HG02623 (cell line): ENCODE measurements around the gene CD69.

ENCODE experiments used
- ATAC-seq: cut with Tn5 transposase; IDR thresholded peaks from one replicate; pipeline ENCODE4 v1.9.1; 2021; ENCODE audit warnings: moderate library complexity; ENCODE audit not compliant: unreplicated experiment

The CD69 gene

DNA sequence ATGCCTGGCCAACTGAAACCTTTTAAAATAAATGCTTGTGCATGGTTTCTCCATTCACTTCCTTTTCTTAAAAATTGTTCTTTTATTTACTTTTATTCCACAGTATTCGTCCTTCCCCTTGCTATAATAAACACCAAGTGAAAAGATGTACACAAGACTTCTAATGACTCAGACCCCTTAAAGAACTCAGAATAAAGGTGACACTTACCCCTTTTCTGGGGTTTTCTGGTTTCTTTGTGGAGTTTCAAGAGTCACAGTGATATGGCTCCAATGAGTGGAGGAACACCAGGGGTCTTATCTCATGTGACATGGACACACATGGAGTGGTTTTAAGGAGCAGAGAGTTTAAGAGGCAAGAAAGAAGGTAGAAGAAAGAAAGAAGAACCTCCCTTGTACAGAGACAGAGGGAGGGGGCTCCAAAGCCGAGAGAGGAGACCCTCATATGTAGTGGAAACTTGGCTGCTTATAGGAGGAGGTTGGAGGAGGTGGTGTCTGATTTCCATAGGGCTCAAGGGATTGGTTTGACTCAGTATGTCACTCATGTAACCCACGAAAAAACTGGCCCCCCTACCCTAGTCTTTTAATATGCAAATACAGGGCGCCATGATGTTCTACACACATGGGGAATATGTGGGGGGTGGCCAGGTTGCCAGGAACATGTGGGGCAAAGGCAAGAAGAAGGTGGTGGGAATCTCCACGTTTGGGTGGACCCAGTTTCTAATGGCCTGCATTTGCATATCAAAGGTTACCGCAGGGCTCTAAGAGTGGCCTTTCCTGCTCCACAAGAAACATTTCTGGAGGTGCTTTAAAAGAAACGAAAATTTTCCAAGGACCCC lies 22.1 kb upstream of the CD69 start:
- no peak for ATAC-seq

DNA sequence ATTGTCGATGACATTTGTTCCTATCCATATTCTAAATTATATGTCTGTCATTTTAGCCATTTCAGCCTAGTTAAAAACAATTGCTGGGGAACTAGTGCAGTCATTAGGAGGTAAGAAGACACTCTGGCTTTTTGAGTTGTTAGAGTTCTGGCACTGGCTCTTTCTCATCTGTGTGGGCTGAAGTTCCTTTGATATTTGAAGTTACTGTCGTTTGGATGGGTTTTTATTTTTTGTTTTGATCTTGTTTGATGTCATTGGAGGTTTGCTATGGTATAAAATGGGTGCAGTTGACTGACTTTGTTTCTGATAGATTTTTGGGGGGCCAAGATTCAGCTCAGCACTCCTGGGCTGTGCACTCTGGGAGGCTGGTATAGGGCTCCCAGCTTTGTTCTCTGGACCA lies 20.7 kb upstream of the CD69 start:
- ATAC-seq, result no peak

DNA sequence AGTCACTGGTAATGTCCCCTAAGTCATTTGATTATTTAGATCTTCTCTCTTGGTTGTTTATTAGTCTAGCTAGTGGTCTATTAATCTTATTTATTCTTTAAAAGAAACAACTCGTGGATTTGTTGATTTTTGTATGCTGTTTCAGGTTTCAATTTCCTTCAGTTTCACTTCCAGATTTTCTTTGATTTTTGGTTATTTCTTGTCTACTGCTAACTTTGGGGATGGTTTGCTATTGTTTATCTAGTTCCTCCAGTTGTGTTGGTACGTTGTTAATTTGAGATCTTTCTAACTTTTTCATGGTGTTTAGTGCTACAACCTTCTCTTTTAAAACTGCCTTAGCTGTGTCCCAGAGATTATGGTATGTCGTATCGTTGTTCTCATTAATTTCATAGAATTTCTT lies 18.5 kb upstream of the CD69 start:
- ATAC-seq, result no peak

DNA sequence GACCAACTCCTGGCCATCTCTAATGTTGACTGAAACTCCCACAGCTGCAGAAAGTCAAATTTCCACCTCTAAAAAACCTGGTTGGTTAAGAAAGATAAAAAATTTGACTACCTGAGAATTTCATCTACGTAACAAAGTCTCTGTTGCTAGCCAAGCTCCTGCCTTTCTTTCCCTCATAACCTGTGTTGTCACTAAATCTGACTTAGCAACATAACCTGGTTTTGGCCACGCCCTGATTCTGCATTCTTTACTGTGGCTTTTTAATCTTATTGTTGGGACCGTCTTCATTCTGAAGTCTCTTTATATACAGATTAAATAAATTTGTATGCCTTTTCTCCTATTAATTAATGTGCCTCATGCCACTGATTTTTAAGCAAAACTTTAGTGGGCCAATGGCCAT lies 16.1 kb upstream of the CD69 start:
- no peak for ATAC-seq

DNA sequence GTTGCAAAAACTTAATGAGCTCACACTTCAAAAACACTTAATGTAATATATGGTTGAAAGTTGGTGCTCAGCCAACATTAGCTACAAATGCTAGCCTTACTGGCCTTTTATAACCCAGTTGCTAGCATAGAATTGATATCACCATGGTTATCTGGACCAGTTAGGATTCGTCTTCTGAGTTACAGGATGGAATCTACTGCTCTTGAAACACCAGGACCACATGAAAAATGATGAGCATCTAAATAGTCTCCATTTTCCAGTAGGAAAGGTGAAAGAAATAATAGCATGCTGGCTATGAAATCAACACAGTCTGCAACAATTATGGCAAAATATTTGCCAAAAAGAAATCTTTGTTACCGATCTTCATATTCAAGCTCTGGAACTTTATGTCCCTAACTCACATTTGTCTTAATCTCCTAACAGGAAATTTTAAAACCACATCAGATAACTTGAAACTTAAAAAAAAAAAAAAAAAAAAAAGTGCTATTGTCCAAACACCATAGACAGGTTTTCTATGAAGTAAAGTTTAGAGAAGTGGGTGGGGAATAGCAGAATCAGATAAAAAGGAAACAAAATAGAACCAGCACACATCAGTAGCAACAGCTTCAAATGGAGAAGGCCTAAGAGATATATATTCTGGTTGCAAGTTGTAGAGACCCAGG lies 12.6 kb upstream of the CD69 start:
- no peak for ATAC-seq

DNA sequence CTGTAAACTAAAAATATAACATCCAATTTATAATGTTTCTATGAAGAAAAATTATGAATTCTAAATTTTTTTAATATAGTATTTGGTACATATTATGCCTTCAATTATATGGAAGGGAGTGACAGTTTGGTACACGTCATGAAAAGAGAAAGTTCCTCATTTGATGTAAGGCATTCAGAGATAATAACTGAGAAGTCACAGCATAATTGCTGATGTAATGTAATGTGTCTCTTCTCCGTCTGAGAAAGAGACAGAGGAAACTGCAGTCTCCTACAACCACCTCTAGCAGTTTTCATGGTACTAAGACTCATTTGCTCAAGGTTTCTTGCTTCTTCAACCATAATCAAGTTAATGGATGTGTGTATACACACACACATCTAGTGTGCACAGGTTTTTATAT lies 2.3 kb upstream of the CD69 start:
- ATAC-seq, result no peak

DNA sequence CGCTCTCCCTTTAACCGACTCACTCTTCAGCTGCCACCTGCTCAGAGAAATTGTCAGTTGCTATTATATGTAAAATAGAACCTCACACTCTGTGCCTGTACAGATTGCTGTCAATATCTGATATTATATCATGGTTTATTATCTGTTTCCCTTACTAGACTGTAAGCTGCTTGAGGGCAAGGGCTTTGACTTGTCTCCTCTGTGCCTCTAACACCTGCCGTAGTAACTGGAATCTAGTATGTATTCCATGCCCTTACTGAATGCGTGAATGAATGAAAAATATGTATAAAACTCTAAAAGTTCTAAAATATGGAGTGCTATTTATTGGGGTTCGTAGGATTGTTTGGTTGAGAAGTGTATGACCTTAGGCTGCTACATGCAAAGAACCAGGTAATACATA lies 1.7 kb upstream of the CD69 start:
- no peak for ATAC-seq

DNA sequence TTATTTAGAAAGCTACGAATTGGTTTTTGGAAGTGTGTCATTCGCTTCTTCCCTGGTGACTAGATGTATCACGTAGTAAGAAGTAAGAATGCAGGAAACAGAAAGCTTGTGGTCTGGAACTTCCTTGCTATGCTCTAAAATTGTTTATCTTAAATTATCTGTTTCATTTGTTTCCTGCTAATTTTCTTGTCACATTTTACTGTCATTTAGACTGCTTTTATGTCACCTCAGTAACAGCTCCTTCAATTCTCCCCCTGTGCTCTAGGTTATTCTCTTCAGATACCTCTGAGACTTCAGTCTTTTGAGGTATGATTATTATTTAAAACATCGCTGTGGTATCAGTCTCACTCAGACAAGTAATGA lies 699 bp upstream of the CD69 start:
- ATAC-seq, result no peak

DNA sequence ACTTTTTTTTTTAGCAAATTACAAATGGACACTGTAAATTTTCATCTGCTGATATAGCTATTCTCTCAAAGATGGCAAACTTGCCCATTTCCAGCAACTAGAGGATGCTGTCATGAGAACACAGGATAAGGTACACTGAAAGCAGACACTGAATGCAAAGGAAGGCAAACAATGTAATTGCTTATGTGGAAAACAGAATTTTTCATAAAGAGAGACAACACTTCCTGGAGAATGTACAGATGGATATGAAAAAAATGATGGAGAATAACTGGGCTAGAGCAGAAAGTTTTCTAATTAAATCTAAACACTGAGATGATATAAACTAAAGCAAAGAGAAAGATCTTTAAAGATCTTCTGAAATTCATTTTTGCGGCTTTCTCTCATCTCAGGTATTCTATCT lies 581 bp downstream of the CD69 start:
- ATAC-seq, result no peak

DNA sequence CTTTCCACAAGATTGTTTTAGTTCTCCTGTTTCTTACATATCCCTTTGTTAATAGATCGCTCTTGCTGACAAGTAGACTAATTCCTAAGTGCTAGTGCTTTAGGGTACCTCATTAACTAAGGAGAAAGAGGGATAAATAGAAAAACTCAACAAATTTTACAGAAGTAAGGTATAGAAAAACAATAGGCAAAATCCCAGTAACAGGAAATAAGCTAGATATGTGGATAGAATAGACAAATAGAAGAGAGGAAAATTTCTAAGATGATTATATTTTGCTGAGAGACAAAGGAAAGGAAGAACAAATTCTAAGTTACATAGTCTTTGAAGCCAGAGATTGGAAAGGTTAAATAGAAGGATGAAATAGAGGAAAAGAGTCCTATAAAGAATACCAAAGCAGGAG lies 1.0 kb downstream of the CD69 start:
- ATAC-seq, result no peak

DNA sequence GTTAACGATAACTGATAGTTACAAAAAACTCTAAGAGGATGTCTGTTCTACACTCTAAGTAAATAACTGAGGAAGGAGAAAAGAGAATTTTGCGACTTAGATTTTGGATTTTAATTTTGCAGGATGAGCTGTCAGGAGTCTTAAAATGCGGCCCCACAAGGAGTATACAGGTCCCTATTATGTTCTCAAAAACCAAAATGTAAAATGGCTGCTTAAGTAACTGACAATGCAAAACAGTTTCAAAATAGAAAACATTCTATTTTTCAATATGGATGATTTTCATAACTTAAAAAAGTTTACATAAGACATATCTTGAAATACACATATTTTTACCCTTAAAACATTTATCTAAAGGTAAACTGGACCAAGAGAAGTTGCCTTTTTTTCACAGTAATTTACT lies 2.6 kb downstream of the CD69 start:
- ATAC-seq, result no peak

DNA sequence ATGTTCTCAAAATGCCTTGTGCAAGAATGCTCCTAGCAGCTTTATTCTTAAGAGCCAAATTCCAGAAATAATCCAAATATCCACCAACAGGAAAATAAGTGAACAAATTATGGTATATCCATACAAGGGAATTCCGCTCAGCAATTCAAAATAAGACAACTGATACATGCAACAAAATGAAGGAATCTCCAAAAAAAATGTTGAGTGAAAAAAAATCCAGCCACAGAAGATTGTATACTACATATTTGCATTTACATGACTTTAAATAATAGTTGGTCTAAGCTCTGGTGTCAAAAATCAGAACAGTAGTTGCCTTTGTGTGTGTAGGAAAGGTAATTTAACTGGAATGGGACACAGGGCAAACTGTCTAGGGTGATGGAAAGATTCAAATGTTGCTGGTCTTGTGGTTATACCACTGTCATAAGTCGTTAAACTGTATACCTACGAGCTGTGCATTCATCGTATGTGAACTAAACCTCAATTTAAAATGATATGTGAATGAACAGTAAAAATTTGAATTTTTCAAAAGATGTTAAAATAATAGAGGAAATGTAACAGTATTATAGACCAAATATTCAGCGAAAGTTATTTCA lies 3.2 kb downstream of the CD69 start:
- ATAC-seq, result no peak

DNA sequence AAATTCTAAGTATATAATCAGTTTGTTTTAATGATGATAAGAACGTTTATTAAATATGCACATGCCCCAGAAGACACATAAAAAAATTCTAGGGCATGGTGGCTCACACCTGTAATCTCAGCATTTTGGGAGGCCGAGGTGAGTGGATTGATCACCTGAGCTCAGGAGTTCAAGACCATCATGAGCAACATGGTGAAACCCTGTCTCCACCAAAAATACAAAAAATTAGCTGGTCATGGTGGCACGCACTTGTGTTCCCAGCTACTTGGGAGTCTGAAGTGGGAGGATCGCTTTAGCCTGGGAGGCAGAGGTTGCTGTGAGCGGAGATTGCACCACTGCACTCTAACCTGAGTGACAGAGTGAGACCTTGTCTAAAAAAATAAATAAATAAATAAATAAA lies 4.0 kb downstream of the CD69 start:
- ATAC-seq, result no peak

DNA sequence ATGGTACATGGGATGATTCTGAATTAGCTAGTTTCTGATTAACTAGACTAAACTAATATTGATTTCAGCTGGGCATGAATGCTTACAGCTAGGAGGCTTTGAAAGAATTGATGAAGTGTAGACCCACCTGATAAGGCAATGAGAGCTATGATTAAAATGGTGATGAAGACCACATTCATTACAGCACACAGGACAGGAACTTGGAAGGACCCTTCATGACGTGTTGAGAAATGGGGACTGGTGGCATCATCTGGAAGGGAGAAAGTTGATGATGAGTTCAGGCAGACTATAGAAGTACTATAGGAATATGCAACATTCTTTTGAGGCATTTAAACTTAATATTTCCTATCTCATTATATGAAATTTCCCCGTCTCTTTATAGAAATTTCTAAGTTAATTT lies 4.5 kb downstream of the CD69 start:
- no peak for ATAC-seq

DNA sequence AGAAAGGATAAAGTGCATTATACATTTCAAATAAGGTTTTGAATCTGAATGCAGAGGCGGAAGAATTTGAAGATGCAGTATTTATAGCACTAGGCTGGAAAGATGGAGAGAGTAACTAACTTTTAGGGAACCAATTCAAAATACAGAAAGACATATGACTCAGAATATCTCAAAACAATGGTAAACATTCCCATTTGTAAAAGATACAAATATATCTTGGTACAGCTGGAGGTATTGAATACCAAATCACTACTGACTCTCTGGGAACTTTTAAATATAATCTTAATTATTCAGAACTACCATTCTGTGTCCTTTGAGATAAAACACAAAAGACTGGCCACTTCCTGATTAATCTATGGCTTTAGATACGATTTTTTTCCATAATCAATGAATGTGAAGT lies 5.1 kb downstream of the CD69 start:
- no peak for ATAC-seq

DNA sequence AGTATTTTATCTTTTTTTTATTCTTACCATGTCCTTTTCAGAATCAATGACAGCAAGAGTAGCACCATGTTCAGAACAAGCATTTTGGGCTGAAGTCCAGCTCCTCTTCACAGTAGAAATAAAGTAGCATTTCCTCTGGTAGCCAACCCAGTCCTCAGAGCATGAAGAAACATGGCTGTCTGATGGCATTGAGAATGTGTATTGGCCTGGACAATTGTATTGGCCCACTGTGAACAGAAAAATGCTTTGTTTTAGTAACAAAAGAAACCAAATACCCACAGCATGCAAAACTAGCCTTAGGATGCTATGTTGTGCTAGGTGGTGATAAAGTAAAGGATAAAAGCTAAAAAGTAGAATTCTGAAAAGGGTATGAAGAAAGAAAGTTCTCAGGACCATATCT lies 5.7 kb downstream of the CD69 start:
- no peak for ATAC-seq

DNA sequence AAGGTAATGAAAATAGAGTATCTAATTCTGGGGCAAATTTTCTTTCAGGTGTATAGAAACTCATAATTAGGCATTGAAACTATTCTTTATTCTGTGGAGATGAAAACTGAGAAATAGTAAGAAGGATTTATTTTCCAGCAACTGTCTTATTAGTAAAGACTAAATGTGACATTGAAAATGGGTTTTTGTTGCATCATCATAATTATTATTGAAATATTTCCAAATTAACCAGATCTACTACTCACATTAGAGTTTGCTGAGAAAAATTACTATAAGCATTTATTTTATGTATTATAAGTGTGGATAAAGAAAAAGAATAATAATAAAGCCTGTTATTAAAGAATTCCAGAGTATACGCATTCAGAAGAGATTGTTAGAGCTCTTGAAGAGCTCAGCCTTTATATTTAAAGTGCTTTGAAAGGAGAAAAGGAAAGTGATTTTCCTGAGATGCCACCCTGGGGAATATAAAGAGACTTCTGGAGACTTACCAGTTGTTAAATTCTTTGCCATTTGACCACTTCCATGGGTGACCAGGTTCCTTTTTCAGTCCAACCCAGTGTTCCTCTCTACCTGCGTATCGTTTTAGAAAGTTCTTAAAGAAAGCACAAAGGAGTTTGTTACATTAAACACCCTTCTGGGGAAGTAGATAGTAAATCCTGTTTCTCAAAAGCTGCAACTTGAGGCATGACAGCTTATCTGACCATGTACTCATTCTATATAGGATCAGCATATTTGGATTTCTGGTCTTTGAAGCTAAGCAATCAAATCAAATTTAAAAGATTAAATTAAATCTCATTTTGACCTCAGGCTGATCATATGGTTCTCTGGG lies 6.4 kb downstream of the CD69 start:
- ATAC-seq, result no peak

DNA sequence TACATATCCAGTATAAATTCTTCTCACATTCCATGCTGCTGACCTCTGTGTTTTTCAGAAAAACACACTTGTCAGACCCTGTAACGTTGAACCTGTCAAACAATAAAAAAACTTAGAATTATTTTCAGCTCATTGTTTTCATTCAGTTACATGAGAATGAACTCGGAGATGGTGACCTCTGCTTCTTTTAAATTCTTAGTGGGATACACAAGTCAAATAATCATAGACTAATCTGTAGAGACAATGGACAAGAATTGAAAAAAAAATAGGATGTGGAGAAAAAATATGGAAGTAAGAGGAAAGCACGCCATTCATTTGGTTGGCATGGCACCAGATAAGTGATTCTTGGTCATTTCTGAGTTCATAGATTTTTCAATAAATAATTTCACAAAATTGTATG lies 7.2 kb downstream of the CD69 start:
- ATAC-seq, result no peak

DNA sequence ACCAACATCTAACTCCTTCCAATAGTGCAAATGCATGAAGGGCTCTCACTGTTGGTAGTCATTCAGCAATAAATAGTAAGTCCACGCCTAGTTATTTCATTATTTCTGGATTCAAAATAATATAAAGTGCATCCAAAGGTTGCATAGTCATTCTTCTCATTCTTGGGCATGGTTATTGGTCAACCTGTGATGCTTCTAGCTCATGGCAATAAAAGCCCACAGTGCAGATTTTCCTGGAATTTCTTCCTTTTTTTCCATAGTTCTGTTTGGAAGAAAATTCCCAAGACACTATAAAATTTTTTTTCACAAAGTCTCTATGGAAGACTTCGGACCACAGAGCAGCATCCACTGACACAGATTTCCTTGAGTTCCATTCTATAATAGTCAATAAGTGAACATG lies 7.6 kb downstream of the CD69 start:
- no peak for ATAC-seq

DNA sequence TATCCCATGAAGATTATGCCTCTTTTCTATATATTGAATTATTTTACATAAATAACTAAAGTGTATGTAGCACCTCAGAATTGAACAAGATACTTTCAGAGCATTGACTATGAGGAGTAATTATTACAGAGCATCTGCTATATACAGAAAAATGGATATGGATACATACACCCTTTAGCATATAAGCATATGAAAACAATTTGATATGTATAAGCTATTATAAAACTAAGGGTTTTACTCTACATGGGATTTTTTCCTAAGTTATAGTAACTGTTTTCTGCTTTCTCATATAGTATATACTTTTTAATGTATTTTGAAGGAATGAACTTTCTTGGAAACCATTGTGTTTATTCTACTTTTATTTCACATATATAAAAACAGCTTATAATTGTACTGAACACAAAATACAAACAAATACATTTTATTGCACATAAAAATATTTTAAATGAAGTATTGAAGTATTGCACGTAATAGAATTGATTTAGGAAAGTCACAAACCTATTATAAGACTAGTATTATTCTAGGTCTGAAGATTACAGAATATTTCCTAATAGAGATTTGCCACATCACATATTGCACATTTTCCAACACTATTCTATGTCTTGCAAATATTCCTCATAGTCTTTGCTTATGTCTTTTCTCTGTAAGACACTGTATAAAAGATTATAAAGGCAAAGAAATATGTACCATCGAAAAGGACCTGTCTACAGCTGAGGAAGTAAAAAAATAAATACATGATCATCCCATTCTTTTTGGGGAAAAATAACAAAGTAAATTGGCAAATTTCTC lies 8.4 kb downstream of the CD69 start:
- ATAC-seq, result no peak
